Vagina (tissue), 2 donors: Measurements from ENCODE around the gene CSF3. TPM values are rescaled to one million over a fixed set of nuclear protein-coding genes. Genes with fewer than 3 reads are reported as not detected.

Experiments
- DNase-seq, 2 donors: peaks; one replicate each; pipeline ENCODE4 v3.0.0-alpha.2; 2017; ENCODE audit errors: extremely low spot score in 2 of 2
- H3K27ac ChIP-seq: fragments of 200-600 bp; sonication (generic); one replicate; pipeline ENCODE4 v1.5.1; 2019
- H3K27me3 ChIP-seq: fragments of 200-600 bp; sonication (generic); one replicate; pipeline ENCODE4 v1.5.1; 2019
- H3K36me3 ChIP-seq, 2 donors: fragments of 200-600 bp; sonication (generic); one replicate each; pipeline ENCODE4 v1.5.1; 2017 to 2019
- H3K4me1 ChIP-seq: fragments of 200-600 bp; sonication (generic); one replicate; pipeline ENCODE4 v1.5.1; 2019
- H3K4me3 ChIP-seq, 2 donors: fragments of 200-600 bp; sonication (generic); 1 replicate in 1 of 2; 2 replicates in 1 of 2; pipeline ENCODE4 v1.5.1; 2016 to 2019
- H3K9me3 ChIP-seq: fragments of 200-600 bp; sonication (generic); one replicate; pipeline ENCODE4 v1.5.1; 2019
- POLR2A ChIP-seq, 2 donors: fragments of 450-650 bp; IDR thresholded peaks; one replicate each; pipeline ENCODE4 v1.6.1; 2017; ENCODE audit warnings: antibody characterized with exemption in 2 of 2, mild to moderate bottlenecking in 2 of 2, moderate library complexity in 2 of 2
- POLR2AphosphoS5 ChIP-seq, 2 donors: sonication (generic); formaldehyde crosslinking; IDR thresholded peaks; one replicate each; pipeline ENCODE4 v1.9.0; 2017; ENCODE audit warnings: antibody characterized with exemption in 2 of 2, mild to moderate bottlenecking in 2 of 2, low read depth in 1 of 2; ENCODE audit not compliant: insufficient read depth in 1 of 2
- intact Hi-C: fragments of 100-400 bp; cut with DNase I; formaldehyde crosslinking; loops from one replicate; pipeline ENCODE4 v1.15.1; 2023
- microRNA-seq: library from miRNA; unstranded; fragments of <30 nt; microRNA quantifications from one replicate; pipeline ENCODE4, GENCODE V29; 2017; ENCODE audit warnings: borderline number of aligned reads, borderline replicate concordance
- small RNA-seq: library from RNA; depleted of rRNA; stranded (forward); fragments of <200 nt; gene quantifications from one replicate; pipeline ENCODE3, GENCODE V24; 2016
- total RNA-seq: library from RNA; depleted of rRNA; stranded (reverse); fragments of >200 nt; gene quantifications from one replicate; pipeline ENCODE4 v1.2.3, GENCODE V29; 2016
- TF ChIP-seq, protein P1 (sequence below), 3 experiments: fragments of 450-650 bp in 2 of 3; fragments of 200-600 bp in 1 of 3; sonication (generic) in 1 of 3; IDR thresholded peaks; one replicate each; pipeline ENCODE4 v1.5.1; 2017 to 2019; ENCODE audit warnings: antibody characterized with exemption in 3 of 3, mild to moderate bottlenecking in 2 of 3, moderate library complexity in 2 of 3

CSF3 gene
- total RNA-seq, 1 donor from 2014 or later, result 25.3 TPM

DNA sequence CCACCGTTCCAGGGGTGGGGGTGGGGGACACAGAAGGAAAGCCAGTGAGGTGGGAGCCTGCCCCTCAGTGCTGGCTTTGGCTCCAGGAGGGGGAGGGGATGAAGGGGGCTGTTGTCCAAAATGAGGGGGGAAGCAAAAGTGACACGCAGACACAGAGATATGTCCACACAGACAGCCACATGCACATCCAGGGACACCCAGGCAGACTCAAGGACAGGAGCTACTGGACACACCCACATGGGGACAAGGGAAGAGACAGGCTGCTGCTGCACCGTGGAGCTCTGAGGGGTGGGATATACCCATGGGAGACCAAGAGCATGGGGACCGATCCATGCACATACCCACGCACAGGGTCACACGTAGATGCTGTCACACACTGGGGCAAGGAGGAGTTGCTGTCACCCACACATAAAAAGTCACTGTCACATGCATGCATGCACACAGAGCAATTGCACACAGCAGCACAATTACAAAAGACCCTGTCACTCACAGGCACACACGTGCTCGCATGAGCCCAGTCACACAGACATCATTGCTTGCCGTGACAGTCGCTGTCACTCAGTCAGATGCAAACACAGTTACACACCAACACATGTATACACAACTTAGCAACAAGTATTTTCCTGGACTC, 48.8 kb downstream of the CSF3 start:
- Histone ChIP-seq H3K27me3 (no peaks in the 10 kb centered on the region), H3K36me3 (no peaks in the 10 kb centered on the region), H3K9me3 (no peaks in the 10 kb centered on the region), H3K27ac (peak overlapping the region; percentile 99), H3K4me1 (peaks cover 64% of the 10 kb centered on the region), H3K4me3 (peak overlapping the region; percentile 98 to 100)
- intact Hi-C loops, result loop anchor here (2.0 to 10.0 kb wide), 3 partner anchors 23 to 111 kb away; partner anchors contain the start of gene RAPGEFL1
- no peak for DNase-seq
- TF ChIP-seq POLR2AphosphoS5 (IDR thresholded peaks at IDR 0.05; ENCODE audit: insufficient read depth in 1 of 2, low read depth in 1 of 2), result no peak
- TF ChIP-seq, protein P1, sequence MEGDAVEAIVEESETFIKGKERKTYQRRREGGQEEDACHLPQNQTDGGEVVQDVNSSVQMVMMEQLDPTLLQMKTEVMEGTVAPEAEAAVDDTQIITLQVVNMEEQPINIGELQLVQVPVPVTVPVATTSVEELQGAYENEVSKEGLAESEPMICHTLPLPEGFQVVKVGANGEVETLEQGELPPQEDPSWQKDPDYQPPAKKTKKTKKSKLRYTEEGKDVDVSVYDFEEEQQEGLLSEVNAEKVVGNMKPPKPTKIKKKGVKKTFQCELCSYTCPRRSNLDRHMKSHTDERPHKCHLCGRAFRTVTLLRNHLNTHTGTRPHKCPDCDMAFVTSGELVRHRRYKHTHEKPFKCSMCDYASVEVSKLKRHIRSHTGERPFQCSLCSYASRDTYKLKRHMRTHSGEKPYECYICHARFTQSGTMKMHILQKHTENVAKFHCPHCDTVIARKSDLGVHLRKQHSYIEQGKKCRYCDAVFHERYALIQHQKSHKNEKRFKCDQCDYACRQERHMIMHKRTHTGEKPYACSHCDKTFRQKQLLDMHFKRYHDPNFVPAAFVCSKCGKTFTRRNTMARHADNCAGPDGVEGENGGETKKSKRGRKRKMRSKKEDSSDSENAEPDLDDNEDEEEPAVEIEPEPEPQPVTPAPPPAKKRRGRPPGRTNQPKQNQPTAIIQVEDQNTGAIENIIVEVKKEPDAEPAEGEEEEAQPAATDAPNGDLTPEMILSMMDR (IDR thresholded peaks at IDR 0.05), result no peak
- TF ChIP-seq POLR2A (IDR thresholded peaks at IDR 0.05), result no peak

DNA sequence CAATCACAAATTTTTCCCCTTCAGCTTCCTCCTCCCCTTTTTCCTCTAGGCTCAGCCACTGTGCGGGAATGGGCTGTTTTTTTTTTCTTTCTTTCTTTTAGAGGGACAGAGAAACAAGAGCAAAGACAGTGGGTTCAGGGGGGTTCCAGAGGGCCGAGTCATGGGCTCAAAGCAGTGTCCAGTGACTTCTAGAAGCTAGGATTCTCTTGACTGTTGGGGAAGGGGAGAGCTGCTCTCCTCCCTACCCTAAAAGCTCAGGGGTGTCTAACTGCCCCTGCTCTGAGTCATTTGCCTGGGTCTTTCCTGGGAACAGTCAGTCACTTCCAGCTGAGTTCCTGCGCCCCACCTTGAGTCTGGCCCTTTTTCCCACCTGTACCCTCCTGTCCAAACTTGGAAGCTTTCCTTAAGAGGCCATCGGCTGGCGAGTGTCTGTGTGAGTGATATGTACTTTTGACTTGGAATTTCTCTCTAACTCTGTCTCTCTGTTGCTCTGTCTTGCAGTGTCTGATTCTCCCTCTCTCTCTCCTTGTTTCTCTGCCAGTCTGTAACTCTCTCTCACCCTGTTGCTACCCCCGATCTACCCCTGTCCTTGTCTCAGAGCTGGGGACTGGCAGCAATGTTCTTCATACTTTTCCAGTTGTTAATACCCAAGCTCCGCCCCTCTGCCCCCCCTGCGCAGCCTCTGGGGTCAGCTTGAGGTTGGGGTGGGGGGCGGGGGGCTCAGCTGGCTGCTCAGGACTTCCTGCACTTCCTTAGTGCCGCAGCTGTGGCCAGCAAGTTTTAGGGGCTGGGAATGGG, 49.9 kb downstream of the CSF3 start:
- TF ChIP-seq POLR2AphosphoS5 (IDR thresholded peaks at IDR 0.05; ENCODE audit: insufficient read depth in 1 of 2, low read depth in 1 of 2), result no peak
- Histone ChIP-seq H3K27me3 (no peaks in the 10 kb centered on the region), H3K36me3 (no peaks in the 10 kb centered on the region), H3K4me1 (peaks cover 76% of the 10 kb centered on the region), H3K9me3 (no peaks in the 10 kb centered on the region), H3K27ac (peak overlapping the region; percentile 99), H3K4me3 (peak overlapping the region; percentile 98 to 100)
- DNase-seq, result no peak
- intact Hi-C loops, result loop anchor here (10.0 kb wide), 1 partner anchor 110 kb away; the partner anchor contains the start of gene RAPGEFL1

DNA sequence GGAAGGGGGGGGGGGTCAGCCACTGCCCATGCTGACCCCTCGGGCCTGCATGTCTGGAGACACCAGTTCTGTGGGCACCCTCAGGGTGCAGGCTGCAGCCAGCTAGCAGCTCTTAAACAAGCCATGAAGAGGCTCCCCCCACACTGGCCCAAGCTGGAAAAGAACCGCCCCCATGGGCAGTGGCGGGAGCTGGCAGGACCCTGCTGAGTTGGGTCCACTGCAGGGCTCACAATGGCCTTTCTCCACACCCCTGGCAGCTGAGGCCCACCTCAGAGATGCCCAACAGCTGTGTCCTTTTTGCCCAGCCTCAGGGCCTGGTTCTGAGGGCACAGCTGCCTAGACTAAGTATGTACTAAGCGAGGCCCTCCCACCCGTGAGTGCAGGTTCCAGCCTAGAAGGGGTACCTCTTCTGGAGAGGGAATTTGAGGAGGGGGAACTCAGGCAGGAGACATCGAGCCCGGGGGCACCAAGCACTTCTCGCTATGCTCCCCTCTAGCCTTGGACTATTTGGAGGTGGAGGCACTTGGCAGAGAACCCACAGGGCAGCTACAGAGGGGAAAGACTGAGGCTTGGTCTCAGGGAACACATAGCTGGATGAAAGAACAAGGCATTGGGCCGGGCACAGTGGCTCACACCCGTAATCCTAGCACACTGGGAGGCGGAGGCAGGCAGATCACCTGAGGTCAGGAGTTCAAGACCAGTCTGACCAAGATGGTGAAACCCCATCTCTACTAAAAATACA, 50.7 kb downstream of the CSF3 start:
- no peak for TF ChIP-seq POLR2A (IDR thresholded peaks at IDR 0.05)
- TF ChIP-seq, protein P1 (IDR thresholded peaks at IDR 0.05), result no peak
- no peak for TF ChIP-seq POLR2AphosphoS5 (IDR thresholded peaks at IDR 0.05; ENCODE audit: insufficient read depth in 1 of 2, low read depth in 1 of 2)
- intact Hi-C loops, result loop anchor here (10.0 kb wide), 1 partner anchor 109 kb away; the partner anchor contains the start of gene RAPGEFL1

More for the DNA sequence above, 50.7 kb downstream of the CSF3 start:
- H3K36me3 ChIP-seq, result no peaks in the 10 kb centered on the region
- H3K4me3 ChIP-seq, result peak overlapping the region; percentile 98 to 100
- H3K27me3 ChIP-seq, result no peaks in the 10 kb centered on the region
- H3K4me1 ChIP-seq, result peaks cover 82% of the 10 kb centered on the region
- DNase-seq, result no peak
- H3K27ac ChIP-seq, result peak overlapping the region; percentile 99
- H3K9me3 ChIP-seq, result no peaks in the 10 kb centered on the region

Small RNAs within 50 kb of the gene (microRNA-seq; reads per million reads assigned to microRNA genes)
- not detected for gene MIR6884

Small RNAs within 50 kb of the gene (small RNA-seq; reads per million reads assigned to genes)
- 577 reads per million, percentile 99 among the genes with 10 or more reads in this experiment for gene SNORD124

Other genes starting within 250 kb of the CSF3 start
- gene IKZF3, start 151.1 kb upstream of the CSF3 start, total RNA-seq, result 5.9 TPM
- gene ZPBP2, start 147.2 kb upstream of the CSF3 start, total RNA-seq, result not detected
- 10.8 TPM for gene GSDMB, start 96.8 kb upstream of the CSF3 start, total RNA-seq
- gene ORMDL3, start 87.8 kb upstream of the CSF3 start, total RNA-seq, result 42.7 TPM
- gene LRRC3C, start 87.7 kb upstream of the CSF3 start, total RNA-seq, result not detected
- gene GSDMA, start 52.4 kb upstream of the CSF3 start, total RNA-seq, result 0.74 TPM
- gene PSMD3, start 34.6 kb upstream of the CSF3 start, total RNA-seq, result 95.0 TPM
- gene MED24, start 39.0 kb downstream of the CSF3 start, total RNA-seq, result 106 TPM
- gene THRA, start 47.5 kb downstream of the CSF3 start, total RNA-seq, result 40.3 TPM
- gene NR1D1, start 85.1 kb downstream of the CSF3 start, total RNA-seq, result 15.0 TPM
- gene MSL1, start 106.5 kb downstream of the CSF3 start, total RNA-seq, result 62.4 TPM
- 40.0 TPM for gene CASC3, start 125.1 kb downstream of the CSF3 start, total RNA-seq
- 144 TPM for gene RAPGEFL1, start 162.0 kb downstream of the CSF3 start, total RNA-seq
- gene WIPF2, start 203.9 kb downstream of the CSF3 start, total RNA-seq, result 10.6 TPM